GM12801 (cell line): Measurements from ENCODE around the gene CYP2U1.

Source experiments
- CTCF ChIP-seq: IDR thresholded peaks from one replicate; pipeline ENCODE4 v1.5.1; 2011; ENCODE audit warnings: control low read depth; ENCODE audit not compliant: insufficient read length; ENCODE audit errors: extremely low read depth

The CYP2U1 gene

GRCh38 chr4:107931775-107932321, 499 bp downstream of the CYP2U1 start:
- no peak for TF ChIP-seq CTCF

GRCh38 chr4:107935246-107935645, 3.9 kb downstream of the CYP2U1 start:
- TF ChIP-seq CTCF: no peak

GRCh38 chr4:107937040-107937439, 5.7 kb downstream of the CYP2U1 start:
- no peak for TF ChIP-seq CTCF

- no peak for TF ChIP-seq CTCF
These were observed 8.0 kb downstream of the CYP2U1 start for GRCh38 chr4:107939307-107939706.

- no peak for TF ChIP-seq CTCF
These were observed 14.5 kb downstream of the CYP2U1 start for GRCh38 chr4:107945809-107946208.

- no peak for TF ChIP-seq CTCF
These were observed 19.6 kb downstream of the CYP2U1 start for GRCh38 chr4:107950746-107951540.

GRCh38 chr4:107951551-107951950, 20.2 kb downstream of the CYP2U1 start:
- TF ChIP-seq CTCF: no peak
